HepG2 (cell line): ENCODE measurements around the gene SLX4. TPM values are rescaled to one million over a fixed set of nuclear protein-coding genes. Genes with fewer than 3 reads are reported as not detected.

ENCODE experiments used
- ARNT2 ChIP-seq: sonication (generic); formaldehyde crosslinking; IDR thresholded peaks from 2 replicates; pipeline ENCODE4 v1.8.0; 2022; ENCODE audit warnings: mild to moderate bottlenecking, low read depth, missing genetic modification reagents, moderate library complexity
- BATF2 ChIP-seq: sonication (generic); formaldehyde crosslinking; IDR thresholded peaks from 2 replicates; pipeline ENCODE4 v1.8.0; 2022; ENCODE audit warnings: mild to moderate bottlenecking, missing genetic modification reagents, moderate library complexity
- BHLHE40 ChIP-seq: IDR thresholded peaks from 2 replicates; pipeline ENCODE4 v1.6.1; 2011; ENCODE audit warnings: low read length, improper control_type of control experiment
- CBFB ChIP-seq: sonication (generic); formaldehyde crosslinking; IDR thresholded peaks from 2 replicates; pipeline ENCODE4 v1.4.0; 2020; ENCODE audit warnings: missing genetic modification reagents
- CBX1 ChIP-seq: IDR thresholded peaks from one replicate; pipeline ENCODE4 v1.6.1; 2016; ENCODE audit warnings: antibody characterized with exemption, low read depth
- CENPBD1 ChIP-seq: sonication (generic); formaldehyde crosslinking; IDR thresholded peaks from 2 replicates; pipeline ENCODE4 v1.8.0; 2022; ENCODE audit warnings: missing genetic modification reagents, low read depth, mild to moderate bottlenecking, borderline replicate concordance
- CERS6 ChIP-seq: sonication (generic); formaldehyde crosslinking; IDR thresholded peaks from 2 replicates; pipeline ENCODE4 v1.5.0; 2020; ENCODE audit warnings: missing genetic modification reagents
- ETS1 ChIP-seq: sonication (generic); formaldehyde crosslinking; IDR thresholded peaks from 2 replicates; pipeline ENCODE4 v1.4.0; 2020; ENCODE audit warnings: missing genetic modification reagents
- GLI4 ChIP-seq: sonication (generic); formaldehyde crosslinking; IDR thresholded peaks from 2 replicates; pipeline ENCODE4 v1.5.1; 2020; ENCODE audit warnings: missing genetic modification reagents, mild to moderate bottlenecking, moderate library complexity, borderline replicate concordance
- MAFG ChIP-seq: sonication (generic); formaldehyde crosslinking; IDR thresholded peaks from 2 replicates; pipeline ENCODE4 v1.5.1; 2020; ENCODE audit warnings: mild to moderate bottlenecking, missing genetic modification reagents
- MEIS2 ChIP-seq: sonication (generic); formaldehyde crosslinking; IDR thresholded peaks from 2 replicates; pipeline ENCODE4 v1.9.0; 2021; ENCODE audit warnings: mild to moderate bottlenecking, missing genetic modification reagents
- MTERF4 ChIP-seq: sonication (generic); formaldehyde crosslinking; IDR thresholded peaks from 2 replicates; pipeline ENCODE4 v1.8.0; 2023; ENCODE audit warnings: mild to moderate bottlenecking, missing genetic modification reagents
- PPARG ChIP-seq: conservative IDR thresholded peaks from 2 replicates; pipeline ENCODE4 v1.6.1; 2016; ENCODE audit warnings: missing biosample characterization, missing genetic modification reagents
- RFX5 ChIP-seq: IDR thresholded peaks from 2 replicates; pipeline ENCODE4 v1.6.1; 2011; ENCODE audit warnings: low read depth, low read length, improper control_type of control experiment
- SMC3 ChIP-seq: IDR thresholded peaks from 2 replicates; pipeline ENCODE4 v1.6.1; 2011; ENCODE audit warnings: low read length, improper control_type of control experiment
- TEF ChIP-seq: sonication (generic); formaldehyde crosslinking; IDR thresholded peaks from 2 replicates; pipeline ENCODE4 v1.5.0; 2020; ENCODE audit warnings: missing genetic modification reagents
- TGIF2 ChIP-seq: IDR thresholded peaks from 2 replicates; pipeline ENCODE4 v1.6.1; 2016; ENCODE audit warnings: control low read depth, missing compliant biosample characterization
- ZFP82 ChIP-seq: sonication (generic); formaldehyde crosslinking; IDR thresholded peaks from 2 replicates; pipeline ENCODE4 v1.5.1; 2020; ENCODE audit warnings: mild to moderate bottlenecking, missing genetic modification reagents, borderline replicate concordance
- ZNF17 ChIP-seq: sonication (generic); formaldehyde crosslinking; IDR thresholded peaks from 2 replicates; pipeline ENCODE4 v1.5.0; 2020; ENCODE audit warnings: mild to moderate bottlenecking, missing genetic modification reagents
- ZNF230 ChIP-seq: sonication (generic); formaldehyde crosslinking; IDR thresholded peaks from 2 replicates; pipeline ENCODE4 v1.4.0; 2020; ENCODE audit warnings: mild to moderate bottlenecking, missing genetic modification reagents
- ZNF260 ChIP-seq: sonication (generic); formaldehyde crosslinking; IDR thresholded peaks from 2 replicates; pipeline ENCODE4 v1.4.0; 2020; ENCODE audit warnings: missing genetic modification reagents, low read depth, mild to moderate bottlenecking, borderline replicate concordance
- ZNF276 ChIP-seq: sonication (generic); formaldehyde crosslinking; IDR thresholded peaks from 2 replicates; pipeline ENCODE4 v1.4.0; 2020; ENCODE audit warnings: mild to moderate bottlenecking, low read depth, missing genetic modification reagents
- ZNF317 ChIP-seq: sonication (generic); formaldehyde crosslinking; IDR thresholded peaks from 2 replicates; pipeline ENCODE4 v1.5.0; 2020; ENCODE audit warnings: mild to moderate bottlenecking, missing genetic modification reagents
- ZNF546 ChIP-seq: sonication (generic); formaldehyde crosslinking; conservative IDR thresholded peaks from 2 replicates; pipeline ENCODE4 v1.8.1; 2023; ENCODE audit warnings: mild to moderate bottlenecking, missing genetic modification reagents
- ZNF550 ChIP-seq: sonication (generic); formaldehyde crosslinking; IDR thresholded peaks from 2 replicates; pipeline ENCODE4 v1.4.0; 2020; ENCODE audit warnings: mild to moderate bottlenecking, missing genetic modification reagents, borderline replicate concordance
- ZNF780A ChIP-seq: sonication (generic); formaldehyde crosslinking; IDR thresholded peaks from 2 replicates; pipeline ENCODE4 v1.8.0; 2022; ENCODE audit warnings: mild to moderate bottlenecking, missing genetic modification reagents, moderate library complexity
- polyA plus RNA-seq, 8 experiments: library from polyadenylated mRNA; depleted of rRNA in 3 of 8; stranded (reverse) in 7 of 8; unstranded in 1 of 8; fragments of >200 nt; fragmentation: Illumina TruSeq in 4 of 8; extraction: Trizol in 4 of 8; gene quantifications; 2 replicates each; pipeline versions ENCODE4 v1.2.1 to v1.2.3, GENCODE V29; 2011 to 2016; ENCODE audit warnings: low read depth in 4 of 8, missing spikeins in 1 of 8, mixed read lengths in 1 of 8; ENCODE audit not compliant: insufficient read depth in 1 of 8
- total RNA-seq, 5 experiments: library from RNA; depleted of rRNA; stranded (reverse); fragments of >200 nt; fragmentation: Illumina TruSeq; extraction: Trizol; gene quantifications; 2 replicates each; pipeline ENCODE4 v1.2.3, GENCODE V29; 2016; ENCODE audit warnings: low read depth in 1 of 5

Gene SLX4
- total and polyA plus RNA-seq, 2 of the 13 experiments (the other 11 are each of a cell fraction or from before 2014, with no cell fraction given), result 1.1 to 3.6 TPM

GRCh38 chr16:3640207-3640606 is 28.8 kb upstream of the SLX4 start (continued):
- no peak for TF ChIP-seq CBX1
- TF ChIP-seq SMC3, result no peak
- 0 out of 2 replicates have a peak, but pooled peaks have one; percentile 16 for TF ChIP-seq PPARG (CRISPR knock-in tag)
- TF ChIP-seq ZNF780A, result no peak
- TF ChIP-seq RFX5, result no peak
- TF ChIP-seq ETS1, result no peak
- TF ChIP-seq ZNF17 (CRISPR knock-in tag), result no peak
- TF ChIP-seq ZNF317 (CRISPR knock-in tag), result no peak
- no peak for TF ChIP-seq ZNF230
- TF ChIP-seq TEF (CRISPR knock-in tag), result no peak
- TF ChIP-seq GLI4 (CRISPR knock-in tag), result no peak
- TF ChIP-seq MEIS2 (CRISPR knock-in tag), result 0 out of 2 replicates have a peak, but pooled peaks have one; percentile 29
- TF ChIP-seq TGIF2, result no peak
- no peak for TF ChIP-seq ARNT2 (CRISPR knock-in tag)
- no peak for TF ChIP-seq BATF2 (CRISPR knock-in tag)
- no peak for TF ChIP-seq ZNF276 (CRISPR knock-in tag)
- no peak for TF ChIP-seq CENPBD1 (CRISPR knock-in tag)
- TF ChIP-seq CERS6, result no peak
- TF ChIP-seq MAFG, result no peak
- no peak for TF ChIP-seq BHLHE40
- TF ChIP-seq CBFB (CRISPR knock-in tag), result no peak
- TF ChIP-seq ZNF546 (CRISPR knock-in tag), result no peak
- TF ChIP-seq ZFP82 (CRISPR knock-in tag), result no peak
- TF ChIP-seq ZNF260, result no peak
- no peak for TF ChIP-seq MTERF4 (CRISPR knock-in tag)
- no peak for TF ChIP-seq ZNF550 (CRISPR knock-in tag)
